ENCODE results near the gene AP1S2. TPM values are rescaled to one million over a fixed set of nuclear protein-coding genes. Genes with fewer than 3 reads are reported as not detected.
"Not testable (repeated sequence)": the region's sequence is repeated elsewhere in the genome, so short reads cannot be mapped to it uniquely, and the experiment has no call there.

AP1S2 gene
- total and polyA plus RNA-seq, 8 donors = 35.9 to 98.9 (median 71.2) TPM

- Histone ChIP-seq H3K4me1 (no peaks in the 10 kb centered on the region), H3K27ac (no peak overlapping the region), H3K27me3 (no peaks in the 10 kb centered on the region), H3K9me3 (no peaks in the 10 kb centered on the region), H3K4me3 (no peak overlapping the region), H3K36me3 (no peaks in the 10 kb centered on the region)
- no peak for DNase-seq
- no peak for ATAC-seq
- intact Hi-C loops (cut with DNase I) = no loop called here
- no peak for TF ChIP-seq CTCF (IDR thresholded peaks at IDR 0.05)
Observed at GRCh38 chrX:15834827-15835595, 19.6 kb downstream of the AP1S2 start.

GRCh38 chrX:15834053-15834452 lies 20.6 kb downstream of the AP1S2 start:
- Histone ChIP-seq H3K4me1 (no peaks in the 10 kb centered on the region), H3K27me3 (no peaks in the 10 kb centered on the region), H3K4me3 (no peak overlapping the region), H3K9me3 (no peaks in the 10 kb centered on the region), H3K27ac (no peak overlapping the region), H3K36me3 (no peaks in the 10 kb centered on the region)
- DNase-seq (no peak), ATAC-seq (no peak)
- intact Hi-C loops (cut with DNase I) = no loop called here
- no peak for TF ChIP-seq CTCF (IDR thresholded peaks at IDR 0.05)

- H3K4me1 ChIP-seq; H3K27ac ChIP-seq; H3K9me3 ChIP-seq; intact Hi-C loops (cut with DNase I); H3K36me3 ChIP-seq; ATAC-seq; H3K27me3 ChIP-seq; DNase-seq; H3K4me3 ChIP-seq: not testable (repeated sequence)
Observed at GRCh38 chrX:15831347-15831746, 23.3 kb downstream of the AP1S2 start.

- TF ChIP-seq CTCF (IDR thresholded peaks at IDR 0.05) = no peak
- ATAC-seq (no peak), DNase-seq (no peak)
- peaks cover 0 to 7% of the 10 kb centered on the region in 2 donors for H3K36me3 ChIP-seq
- H3K27me3 ChIP-seq = no peaks in the 10 kb centered on the region
- no peak overlapping the region for H3K27ac ChIP-seq
- intact Hi-C loops (cut with DNase I) = no loop called here
- H3K4me3 ChIP-seq = no peak overlapping the region
- H3K9me3 ChIP-seq = no peaks in the 10 kb centered on the region
- no peaks in the 10 kb centered on the region for H3K4me1 ChIP-seq
Observed at GRCh38 chrX:15829217-15829616, 25.4 kb downstream of the AP1S2 start.

GRCh38 chrX:15825936-15826335 lies 28.7 kb downstream of the AP1S2 start:
- peaks cover 0 to 31% of the 10 kb centered on the region in 2 donors for H3K36me3 ChIP-seq
- intact Hi-C loops (cut with DNase I) = no loop called here
- H3K4me1 ChIP-seq = no peaks in the 10 kb centered on the region
- DNase-seq (no peak), ATAC-seq (no peak)
- TF ChIP-seq CTCF (IDR thresholded peaks at IDR 0.05) = no peak
- no peaks in the 10 kb centered on the region for H3K27me3 ChIP-seq
- H3K4me3 ChIP-seq = no peak overlapping the region
- no peak overlapping the region for H3K27ac ChIP-seq
- no peaks in the 10 kb centered on the region for H3K9me3 ChIP-seq

GRCh38 chrX:15822922-15823321 lies 31.7 kb downstream of the AP1S2 start:
- no peak for TF ChIP-seq CTCF (IDR thresholded peaks at IDR 0.05)
- Histone ChIP-seq H3K27ac (no peak overlapping the region), H3K9me3 (no peaks in the 10 kb centered on the region), H3K36me3 (peaks cover 0 to 51% of the 10 kb centered on the region in 2 donors), H3K27me3 (no peaks in the 10 kb centered on the region), H3K4me3 (no peak overlapping the region), H3K4me1 (no peaks in the 10 kb centered on the region)
- no peak for DNase-seq
- no peak for ATAC-seq
- intact Hi-C loops (cut with DNase I) = no loop called here

Measured in left lung (tissue), 10 donors.